GM19035 (cell line): ENCODE measurements around the gene NOL7.
A peak's percentile ranks its signal among the peaks of the same experiment; 100 is the strongest.

Experiments
- ATAC-seq: cut with Tn5 transposase; IDR thresholded peaks from one replicate; pipeline ENCODE4 v1.9.1; 2021; ENCODE audit not compliant: unreplicated experiment

Gene NOL7

GRCh38 chr6:13593720-13594119, 21.4 kb upstream of the NOL7 start:
- no peak for ATAC-seq

GRCh38 chr6:13597073-13597472, 18.1 kb upstream of the NOL7 start:
- ATAC-seq: no peak

- no peak for ATAC-seq
Measured at GRCh38 chr6:13600036-13600435, 15.1 kb upstream of the NOL7 start.

- no peak for ATAC-seq
Measured at GRCh38 chr6:13604135-13604534, 11.0 kb upstream of the NOL7 start.

- ATAC-seq: no peak
Measured at GRCh38 chr6:13604546-13605416, 10.4 kb upstream of the NOL7 start.

- no peak for ATAC-seq
Measured at GRCh38 chr6:13605634-13606033, 9.5 kb upstream of the NOL7 start.

GRCh38 chr6:13611715-13612114, 3.4 kb upstream of the NOL7 start:
- ATAC-seq: no peak

GRCh38 chr6:13613029-13613594, 2.0 kb upstream of the NOL7 start:
- ATAC-seq: no peak

GRCh38 chr6:13614126-13614925, 809 bp upstream of the NOL7 start:
- ATAC-seq: peak; percentile 19

GRCh38 chr6:13615792-13616120, 621 bp downstream of the NOL7 start:
- ATAC-seq: peak; percentile 25

GRCh38 chr6:13617066-13617465, 1.9 kb downstream of the NOL7 start:
- ATAC-seq: no peak

- no peak for ATAC-seq
Measured at GRCh38 chr6:13624871-13625288, 9.7 kb downstream of the NOL7 start.

- no peak for ATAC-seq
Measured at GRCh38 chr6:13629459-13630116, 14.5 kb downstream of the NOL7 start.

GRCh38 chr6:13630499-13630898, 15.4 kb downstream of the NOL7 start:
- no peak for ATAC-seq

- no peak for ATAC-seq
Measured at GRCh38 chr6:13633343-13633742, 18.2 kb downstream of the NOL7 start.

GRCh38 chr6:13635948-13636658, 21.0 kb downstream of the NOL7 start:
- no peak for ATAC-seq

GRCh38 chr6:13638014-13638413, 22.9 kb downstream of the NOL7 start:
- ATAC-seq: no peak

- ATAC-seq: no peak
Measured at GRCh38 chr6:13638626-13639025, 23.5 kb downstream of the NOL7 start.

GRCh38 chr6:13641315-13641714, 26.2 kb downstream of the NOL7 start:
- ATAC-seq: no peak

GRCh38 chr6:13643125-13643524, 28.0 kb downstream of the NOL7 start:
- ATAC-seq: no peak

GRCh38 chr6:13648850-13649249, 33.7 kb downstream of the NOL7 start:
- no peak for ATAC-seq
